Right lung (tissue), 5 donors: ENCODE results near the gene POLR2L. TPM values are rescaled to one million over a fixed set of nuclear protein-coding genes. Genes with fewer than 3 reads are reported as not detected.
A peak's percentile ranks its signal among the peaks of the same experiment; 100 is the strongest.

ENCODE experiments used
- DNase-seq, 2 donors: peaks; one replicate each; pipeline ENCODE4 v3.0.0-alpha.2; 2013
- polyA plus RNA-seq, 5 donors: library from polyadenylated mRNA; unstranded; fragments of 120-200 nt; gene quantifications; one replicate each; pipeline versions ENCODE4 v1.2.1 to v1.2.3, GENCODE V29; 2013; ENCODE audit warnings: inconsistent platforms in 1 of 5, low replicate concordance in 1 of 5; ENCODE audit not compliant: insufficient read length in 5 of 5, insufficient read depth in 1 of 5

Gene POLR2L
- polyA plus RNA-seq, 5 donors, result 67.8 to 164 (median 85.4) TPM

GRCh38 chr11:813072-813455 is 29.3 kb downstream of the POLR2L start:
- no peak for DNase-seq

GRCh38 chr11:812390-812789 is 29.9 kb downstream of the POLR2L start:
- DNase-seq, result no peak

GRCh38 chr11:811446-812245 is 30.7 kb downstream of the POLR2L start:
- DNase-seq, result no peak

GRCh38 chr11:810040-810567 is 32.2 kb downstream of the POLR2L start:
- DNase-seq, result no peak

GRCh38 chr11:809287-810039 is 32.9 kb downstream of the POLR2L start, which contains the start of gene RPLP2:
Gene RPLP2 (plus strand): TSS chr11:809967. CDS start chr11:810235, 268 bp downstream.
- peak; percentile 99 for DNase-seq

GRCh38 chr11:808427-809286 is 33.7 kb downstream of the POLR2L start:
- DNase-seq, result no peak

- no peak for DNase-seq
Measured at GRCh38 chr11:804599-804964, 37.7 kb downstream of the POLR2L start.

GRCh38 chr11:803770-804598 is 38.3 kb downstream of the POLR2L start:
- no peak for DNase-seq

GRCh38 chr11:803467-803742 is 38.9 kb downstream of the POLR2L start:
- DNase-seq, result no peak

- no peak for DNase-seq
Measured at GRCh38 chr11:802693-803466, 39.4 kb downstream of the POLR2L start.

- DNase-seq, result no peak
Measured at GRCh38 chr11:802018-802617, 40.2 kb downstream of the POLR2L start.

- no peak for DNase-seq
Measured at GRCh38 chr11:801097-801780, 41.1 kb downstream of the POLR2L start.

GRCh38 chr11:800473-800872 is 41.9 kb downstream of the POLR2L start:
- no peak for DNase-seq

GRCh38 chr11:799641-800316 is 42.5 kb downstream of the POLR2L start:
- DNase-seq, result no peak

GRCh38 chr11:798093-798713 is 44.1 kb downstream of the POLR2L start, which contains the start of gene SLC25A22:
Gene SLC25A22 (minus strand): TSS chr11:798281. CDS start chr11:795006, 3,275 bp downstream.
- DNase-seq, result peak; percentile 73 to 77

- peak; percentile 78 to 81 for DNase-seq
Measured at GRCh38 chr11:797296-798092, 44.8 kb downstream of the POLR2L start.
